PC-3 (cell line): ENCODE measurements around the gene DRC1. TPM values are rescaled to one million over a fixed set of nuclear protein-coding genes. Genes with fewer than 3 reads are reported as not detected.
A peak's percentile ranks its signal among the peaks of the same experiment; 100 is the strongest.

ENCODE experiments used
- ATAC-seq: fragments of 200-7000 bp; cut with Tn5 transposase; 2 replicates; pipeline ENCODE4 v1.9.1; 2020; ENCODE audit warnings: mild to moderate bottlenecking, moderate library complexity
- BruUV-seq: library from RNA; stranded (reverse); fragments of 400-500 nt; replicated peaks from 2 replicates; lab custom pipeline; 2021; lab: Mats Ljungman, UMichigan
- CTCF ChIA-PET: fragments of 300-600 bp; sonication (Branson Sonifier 250); formaldehyde crosslinking; loops from one replicate; lab custom pipeline; 2022; ENCODE audit warnings: antibody characterized with exemption; lab: Charles Lee
- POLR2A ChIA-PET: fragments of 300-600 bp; sonication (Branson Sonifier 250); formaldehyde crosslinking; loops from one replicate; lab custom pipeline; 2022; ENCODE audit warnings: antibody characterized with exemption; ENCODE audit not compliant: unreplicated experiment; lab: Charles Lee
- DNase-seq: peaks from one replicate; pipeline ENCODE4 v3.0.0-alpha.2; 2015
- H2AFZ ChIP-seq: fragments of 300-600 bp; sonication (generic); 2 replicates; pipeline ENCODE4 v1.6.0; 2016; ENCODE audit warnings: antibody characterized with exemption, low read length
- H3F3A ChIP-seq: fragments of 300-600 bp; sonication (generic); one replicate; pipeline ENCODE4 v1.6.0; 2017; ENCODE audit warnings: antibody characterized with exemption, low read length, control low read depth, mild to moderate bottlenecking; ENCODE audit not compliant: unreplicated experiment
- H3K27ac ChIP-seq: fragments of 300-600 bp; sonication (generic); 2 replicates; pipeline ENCODE4 v1.5.1; 2016; ENCODE audit warnings: mild to moderate bottlenecking, low read length
- H3K27me3 ChIP-seq: fragments of 300-600 bp; sonication (generic); 2 replicates; pipeline ENCODE4 v1.6.1; 2016; ENCODE audit warnings: low read length, mixed read lengths
- H3K36me3 ChIP-seq: fragments of 300-600 bp; sonication (generic); 2 replicates; pipeline ENCODE4 v1.6.1; 2016; ENCODE audit warnings: low read depth, mixed run types, low read length, mixed read lengths
- H3K4me1 ChIP-seq: fragments of 300-600 bp; sonication (generic); 2 replicates; pipeline ENCODE4 v1.5.1; 2016; ENCODE audit warnings: low read length; ENCODE audit not compliant: insufficient read depth
- H3K4me2 ChIP-seq: fragments of 300-600 bp; sonication (generic); 2 replicates; pipeline ENCODE4 v1.6.0; 2016; ENCODE audit warnings: low read length
- H3K4me3 ChIP-seq: fragments of 300-600 bp; sonication (generic); 2 replicates; pipeline ENCODE4 v1.5.1; 2016; ENCODE audit warnings: mild to moderate bottlenecking, low read length, mixed read lengths
- H3K79me2 ChIP-seq: fragments of 300-600 bp; sonication (generic); 2 replicates; pipeline ENCODE4 v1.6.1; 2017; ENCODE audit warnings: low read length, mixed read lengths
- H3K9ac ChIP-seq: fragments of 300-600 bp; sonication (generic); 2 replicates; pipeline ENCODE4 v1.6.0; 2016; ENCODE audit warnings: mild to moderate bottlenecking, low read length
- H3K9me2 ChIP-seq: fragments of 300-600 bp; sonication (generic); replicated peaks from 2 replicates; pipeline ENCODE4 v1.6.1; 2016; ENCODE audit warnings: mixed run types, low read length, mixed read lengths
- H3K9me3 ChIP-seq: fragments of 300-600 bp; sonication (generic); 2 replicates; pipeline ENCODE4 v1.6.1; 2016; ENCODE audit warnings: low read length, mixed read lengths
- H4K20me1 ChIP-seq: fragments of 300-600 bp; sonication (generic); 2 replicates; pipeline ENCODE4 v1.6.1; 2016; ENCODE audit warnings: low read length, mixed read lengths
- EZH2 ChIP-seq: fragments of 300-600 bp; sonication (generic); IDR thresholded peaks from one replicate; pipeline ENCODE4 v1.6.1; 2017; ENCODE audit warnings: antibody characterized with exemption, mild to moderate bottlenecking, low read length; ENCODE audit not compliant: unreplicated experiment
- EZH2phosphoT487 ChIP-seq: fragments of 300-600 bp; sonication (generic); IDR thresholded peaks from 2 replicates; pipeline ENCODE4 v1.6.1; 2018; ENCODE audit warnings: mild to moderate bottlenecking, antibody characterized with exemption, low read length, borderline replicate concordance
- intact Hi-C: fragments of 100-400 bp; cut with micrococcal nuclease; formaldehyde crosslinking; loops from 2 replicates; pipeline ENCODE4 v1.9.0; 2023
- total RNA-seq: library from RNA; depleted of rRNA; stranded (reverse); fragments of >200 nt; gene quantifications from 2 replicates; pipeline ENCODE4 v1.2.3, GENCODE V29; 2014
- TF ChIP-seq, protein P1 (sequence below): fragments of 300-600 bp; sonication (generic); conservative IDR thresholded peaks from 2 replicates; pipeline ENCODE4 v1.5.1; 2017; ENCODE audit warnings: antibody characterized with exemption, low read depth, mild to moderate bottlenecking, low read length

DRC1 gene
- total RNA-seq, 1 experiment from 2014 or later, result not detected

DNA sequence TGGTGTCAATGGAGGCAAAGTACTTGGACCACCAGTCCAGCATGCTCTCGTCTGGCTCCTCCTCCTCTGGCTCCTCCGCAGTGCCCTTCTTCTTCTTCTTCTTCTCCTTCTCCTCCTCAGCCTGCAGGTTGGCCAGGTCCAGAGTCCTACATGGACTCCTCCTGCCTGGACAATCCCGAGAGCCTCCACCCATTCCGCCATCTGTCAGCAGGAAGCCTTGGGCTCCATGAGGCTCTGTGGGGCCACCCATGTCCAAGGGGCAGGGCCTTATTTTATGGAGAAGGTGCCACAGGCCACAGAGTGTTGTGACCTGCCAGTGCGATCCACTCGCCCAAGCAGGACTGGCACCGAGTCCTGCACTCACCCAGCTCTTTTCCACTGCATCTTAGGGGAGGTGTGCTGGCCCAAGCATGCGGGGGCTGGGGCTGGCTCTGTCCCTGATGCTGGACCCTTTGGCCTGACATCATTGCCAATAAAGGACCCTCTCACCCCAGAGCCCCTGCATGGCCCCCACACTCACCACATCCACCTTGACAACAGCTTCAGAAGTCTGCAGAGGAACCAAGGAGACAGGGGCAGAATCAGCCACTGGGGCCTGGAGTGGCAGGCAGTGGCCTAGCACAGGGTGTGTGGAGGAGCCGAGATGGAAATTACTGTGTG is 69.0 kb downstream of the DRC1 start:
- intact Hi-C loops, result loop anchor here (5.0 kb wide), 1 partner anchor 518 kb away; no protein-coding TSS in a partner anchor

DNA sequence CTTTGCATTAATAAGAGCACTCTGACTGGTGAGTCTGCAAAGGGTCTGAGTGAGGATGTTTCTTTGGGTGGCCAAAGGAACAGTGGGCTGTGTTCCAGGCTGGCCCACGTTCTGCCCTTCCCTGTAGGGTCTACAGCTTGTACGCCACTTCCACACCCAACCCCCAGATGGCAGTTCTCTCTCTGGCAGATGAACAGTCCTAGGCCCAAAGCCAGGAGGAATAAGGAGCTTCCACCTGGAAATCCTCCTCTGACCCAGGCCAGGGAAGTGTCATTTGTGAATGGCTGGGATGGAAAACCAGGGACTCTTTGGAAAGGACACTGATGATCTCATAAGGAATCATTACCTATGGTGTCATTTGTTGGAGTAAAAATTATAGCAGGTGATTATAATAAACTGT is 69.6 kb downstream of the DRC1 start:
- ChIA-PET POLR2A (no interaction called here), CTCF (no interaction called here)
- Histone ChIP-seq H3K9me3 (no peaks in the 10 kb centered on the region), H3K4me3 (no peak overlapping the region), H3K9ac (no peak overlapping the region), H4K20me1 (no peaks in the 10 kb centered on the region), H3K79me2 (no peaks in the 10 kb centered on the region), H3K36me3 (no peaks in the 10 kb centered on the region), H3K9me2 (no peaks in the 10 kb centered on the region), H3K4me2 (no peak overlapping the region), H3K27me3 (no peaks in the 10 kb centered on the region), H2AFZ (no peak overlapping the region), H3F3A (no peaks in the 10 kb centered on the region), H3K27ac (no peak overlapping the region), H3K4me1 (no peaks in the 10 kb centered on the region)
- intact Hi-C loops, result loop anchor here (5.0 kb wide), 1 partner anchor 519 kb away; no protein-coding TSS in a partner anchor
- no peak; the same call in 1 of the 2 replicates for ATAC-seq
- peak; percentile 30 for DNase-seq
- TF ChIP-seq EZH2, result no peak
- TF ChIP-seq, protein P1, sequence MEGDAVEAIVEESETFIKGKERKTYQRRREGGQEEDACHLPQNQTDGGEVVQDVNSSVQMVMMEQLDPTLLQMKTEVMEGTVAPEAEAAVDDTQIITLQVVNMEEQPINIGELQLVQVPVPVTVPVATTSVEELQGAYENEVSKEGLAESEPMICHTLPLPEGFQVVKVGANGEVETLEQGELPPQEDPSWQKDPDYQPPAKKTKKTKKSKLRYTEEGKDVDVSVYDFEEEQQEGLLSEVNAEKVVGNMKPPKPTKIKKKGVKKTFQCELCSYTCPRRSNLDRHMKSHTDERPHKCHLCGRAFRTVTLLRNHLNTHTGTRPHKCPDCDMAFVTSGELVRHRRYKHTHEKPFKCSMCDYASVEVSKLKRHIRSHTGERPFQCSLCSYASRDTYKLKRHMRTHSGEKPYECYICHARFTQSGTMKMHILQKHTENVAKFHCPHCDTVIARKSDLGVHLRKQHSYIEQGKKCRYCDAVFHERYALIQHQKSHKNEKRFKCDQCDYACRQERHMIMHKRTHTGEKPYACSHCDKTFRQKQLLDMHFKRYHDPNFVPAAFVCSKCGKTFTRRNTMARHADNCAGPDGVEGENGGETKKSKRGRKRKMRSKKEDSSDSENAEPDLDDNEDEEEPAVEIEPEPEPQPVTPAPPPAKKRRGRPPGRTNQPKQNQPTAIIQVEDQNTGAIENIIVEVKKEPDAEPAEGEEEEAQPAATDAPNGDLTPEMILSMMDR, result peak; percentile 31; the same call in 1 of the 2 replicates
- no peak for TF ChIP-seq EZH2phosphoT487
- BruUV-seq, result no TSS peak

More for the DNA sequence above, 69.0 kb downstream of the DRC1 start:
- Histone ChIP-seq H3K9me2 (no peaks in the 10 kb centered on the region), H3K9me3 (no peaks in the 10 kb centered on the region), H3K4me1 (no peaks in the 10 kb centered on the region), H3K79me2 (no peaks in the 10 kb centered on the region), H2AFZ (no peak overlapping the region), H3K9ac (no peak overlapping the region), H3K4me3 (no peak overlapping the region), H3K27me3 (no peaks in the 10 kb centered on the region), H3K4me2 (no peak overlapping the region), H4K20me1 (no peaks in the 10 kb centered on the region), H3F3A (no peaks in the 10 kb centered on the region), H3K36me3 (no peaks in the 10 kb centered on the region), H3K27ac (no peak overlapping the region)
- no peak for ATAC-seq
- DNase-seq, result no peak
- no TSS peak for BruUV-seq
- POLR2A ChIA-PET, result no interaction called here
- CTCF ChIA-PET, result no interaction called here
- no peak for TF ChIP-seq EZH2

DNA sequence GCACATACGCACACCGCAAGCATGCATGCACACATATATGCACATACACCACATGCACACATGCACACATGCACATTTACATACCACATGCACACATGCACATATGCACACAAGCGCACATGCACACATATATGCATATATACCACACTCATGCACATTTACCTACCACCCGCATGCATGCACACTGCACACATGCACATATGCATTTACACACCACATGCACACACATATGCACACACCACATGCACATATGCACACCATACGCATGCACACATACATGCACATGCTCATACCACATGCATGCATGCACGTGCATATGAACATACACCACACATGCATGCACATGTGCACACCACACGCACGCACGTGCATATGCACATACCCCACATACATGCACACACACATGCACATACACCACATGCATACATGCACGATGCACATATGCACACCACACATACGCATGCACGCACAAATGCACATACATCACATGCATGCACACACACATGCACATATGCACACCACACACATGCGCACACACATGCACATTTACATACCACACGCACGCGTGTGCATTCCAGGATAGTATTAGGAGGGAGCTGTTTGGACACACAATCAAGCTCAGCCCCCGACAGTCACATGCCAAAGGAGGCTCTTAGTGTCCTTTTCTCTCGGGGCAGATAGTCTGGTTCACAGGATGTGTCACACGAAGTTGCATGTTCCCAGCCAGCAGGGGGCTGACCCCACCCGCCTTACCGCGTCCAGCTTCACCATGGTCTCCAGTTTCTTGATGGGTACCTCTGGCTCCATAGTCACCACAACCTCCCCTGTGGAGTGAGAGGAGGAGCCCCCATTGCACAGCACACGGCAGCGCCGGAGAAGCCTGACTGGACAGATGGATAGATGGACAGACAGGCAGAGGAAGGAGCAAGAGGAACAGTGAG is 70.3 kb downstream of the DRC1 start:
- intact Hi-C loops, result loop anchor here (5.0 kb wide), 1 partner anchor 520 kb away; no protein-coding TSS in a partner anchor
- DNase-seq, result no peak
- no TSS peak for BruUV-seq
- ATAC-seq, result no peak
- no peak for TF ChIP-seq EZH2phosphoT487
- TF ChIP-seq, protein P1, result peak; percentile 44
- TF ChIP-seq EZH2, result no peak
- no peak overlapping the region for H3K4me2 ChIP-seq
- H3K9ac ChIP-seq, result no peak overlapping the region
- H3K9me2 ChIP-seq, result no peaks in the 10 kb centered on the region
- POLR2A ChIA-PET, result no interaction called here
- H4K20me1 ChIP-seq, result no peaks in the 10 kb centered on the region
- no peak overlapping the region for H3K27ac ChIP-seq
- CTCF ChIA-PET, result no interaction called here
- H3K9me3 ChIP-seq, result no peaks in the 10 kb centered on the region
- no peak overlapping the region for H2AFZ ChIP-seq
- no peaks in the 10 kb centered on the region for H3K27me3 ChIP-seq
- no peak overlapping the region for H3K4me3 ChIP-seq
- no peaks in the 10 kb centered on the region for H3K79me2 ChIP-seq
- no peaks in the 10 kb centered on the region for H3K36me3 ChIP-seq
- H3K4me1 ChIP-seq, result no peaks in the 10 kb centered on the region
- H3F3A ChIP-seq, result no peaks in the 10 kb centered on the region
